Thyroid gland (tissue), 4 donors: Measurements from ENCODE around the gene ADAMTS2. TPM values are rescaled to one million over a fixed set of nuclear protein-coding genes. Genes with fewer than 3 reads are reported as not detected.

ENCODE experiments used
- DNase-seq, 2 donors: peaks; one replicate each; pipeline ENCODE4 v3.0.0-alpha.2; 2019
- H3K27ac ChIP-seq, 3 donors: fragments of 200-600 bp; sonication (generic); 1 replicate in 2 of 3; 2 replicates in 1 of 3; pipeline ENCODE4 v1.5.1; 2016 to 2019; ENCODE audit warnings: mild to moderate bottlenecking in 1 of 3, moderate library complexity in 1 of 3
- H3K27me3 ChIP-seq: fragments of 200-600 bp; sonication (generic); one replicate; pipeline ENCODE4 v1.5.1; 2019
- H3K36me3 ChIP-seq, 2 donors: fragments of 200-600 bp; sonication (generic); one replicate each; pipeline ENCODE4 v1.5.1; 2016 to 2019
- H3K4me1 ChIP-seq, 2 donors: fragments of 200-600 bp; sonication (generic); one replicate each; pipeline ENCODE4 v1.5.1; 2017 to 2019
- H3K4me3 ChIP-seq, 3 donors: fragments of 200-600 bp; sonication (generic); replicated peaks in 1 of 3; 1 replicate in 2 of 3; 2 replicates in 1 of 3; pipeline ENCODE4 v1.5.1; 2016; ENCODE audit warnings: mild to moderate bottlenecking in 1 of 3
- H3K9me3 ChIP-seq: fragments of 200-600 bp; sonication (generic); one replicate; pipeline ENCODE4 v1.5.1; 2017
- CTCF ChIP-seq, 6 experiments: fragments of 200-600 bp in 3 of 6; fragments of 450-650 bp in 3 of 6; sonication (generic) in 3 of 6; IDR thresholded peaks; one replicate each; pipeline ENCODE4 v1.5.1; 2016 to 2019; ENCODE audit warnings: antibody characterized with exemption in 6 of 6, mild to moderate bottlenecking in 2 of 6, inconsistent platforms in 1 of 6, moderate library complexity in 1 of 6
- POLR2A ChIP-seq, 2 donors: fragments of 450-650 bp; IDR thresholded peaks; one replicate each; pipeline ENCODE4 v1.6.1; 2017; ENCODE audit warnings: antibody characterized with exemption in 2 of 2, mild to moderate bottlenecking in 2 of 2, moderate library complexity in 1 of 2
- WGBS, 2 donors: methylation state at CpG; one replicate each; pipeline ENCODE4 v1.1.5; 2017; 5-methylcytosine and 5-hydroxymethylcytosine counted together
- intact Hi-C: fragments of 100-400 bp; cut with DNase I; formaldehyde crosslinking; loops from one replicate; pipeline ENCODE4 v1.15.1; 2023
- total RNA-seq, 4 donors: library from RNA; depleted of rRNA; stranded (reverse); fragments of >200 nt; gene quantifications; one replicate each; pipeline ENCODE4 v1.2.3, GENCODE V29; 2016

Gene ADAMTS2
- total RNA-seq, 4 donors from 2014 or later = 3.5 to 16.2 (median 7.3) TPM

DNA sequence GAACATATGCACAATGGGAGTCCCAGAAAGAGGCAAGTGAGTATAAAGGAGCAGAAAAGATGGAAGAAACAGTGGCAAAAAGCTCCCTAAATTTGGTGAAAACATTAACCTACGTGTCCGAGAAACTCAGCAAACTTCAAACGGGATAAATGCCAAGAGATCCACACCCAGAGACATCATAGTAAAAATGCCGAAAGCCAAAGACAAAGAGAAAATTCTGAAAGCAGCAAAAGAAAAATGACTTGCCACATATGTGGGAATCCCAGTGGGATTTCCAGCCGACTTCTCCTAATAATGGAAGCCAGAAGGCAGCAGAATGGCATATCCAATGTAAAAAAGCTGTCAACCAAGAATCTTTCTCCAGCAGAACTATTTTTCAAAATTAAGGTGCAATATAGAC is 101.2 kb downstream of the ADAMTS2 start:
- Histone ChIP-seq H3K9me3 (no peaks in the 10 kb centered on the region), H3K27ac (no peak overlapping the region), H3K4me3 (no peak overlapping the region), H3K4me1 (no peaks in the 10 kb centered on the region), H3K36me3 (no peaks in the 10 kb centered on the region), H3K27me3 (no peaks in the 10 kb centered on the region)
- DNase-seq = no peak
- WGBS, 2 donors = 62 to 81% methylated on average over 5 of the region's 5 CpGs
- TF ChIP-seq CTCF (IDR thresholded peaks at IDR 0.05) = no peak
- TF ChIP-seq POLR2A (IDR thresholded peaks at IDR 0.05) = no peak
- intact Hi-C loops = no loop called here

- Histone ChIP-seq H3K36me3 (no peaks in the 10 kb centered on the region), H3K4me1 (no peaks in the 10 kb centered on the region), H3K4me3 (no peak overlapping the region), H3K9me3 (no peaks in the 10 kb centered on the region), H3K27ac (no peak overlapping the region), H3K27me3 (no peaks in the 10 kb centered on the region)
- intact Hi-C loops = no loop called here
- TF ChIP-seq POLR2A (IDR thresholded peaks at IDR 0.05) = no peak
- no peak for TF ChIP-seq CTCF (IDR thresholded peaks at IDR 0.05)
- DNase-seq = no peak
- 42 to 55% methylated on average over 3 of the region's 3 CpGs for WGBS, 2 donors
Observed at GRCh38 chr5:179243333-179243732, 101.9 kb downstream of the ADAMTS2 start.

GRCh38 chr5:179242676-179243075 is 102.6 kb downstream of the ADAMTS2 start:
- Histone ChIP-seq H3K4me1 (no peaks in the 10 kb centered on the region), H3K27me3 (no peaks in the 10 kb centered on the region), H3K4me3 (no peak overlapping the region), H3K27ac (no peak overlapping the region), H3K9me3 (no peaks in the 10 kb centered on the region), H3K36me3 (no peaks in the 10 kb centered on the region)
- TF ChIP-seq POLR2A (IDR thresholded peaks at IDR 0.05) = no peak
- no peak for TF ChIP-seq CTCF (IDR thresholded peaks at IDR 0.05)
- intact Hi-C loops = no loop called here
- 72 to 77% methylated on average over 6 of the region's 6 CpGs for WGBS, 2 donors
- no peak for DNase-seq

GRCh38 chr5:179241764-179242370 is 103.4 kb downstream of the ADAMTS2 start:
- DNase-seq = no peak
- H3K27ac ChIP-seq = no peak overlapping the region
- no peak overlapping the region for H3K4me3 ChIP-seq
- 79 to 88% methylated on average over 11 of the region's 11 CpGs for WGBS, 2 donors
- TF ChIP-seq CTCF (IDR thresholded peaks at IDR 0.05) (no peak), POLR2A (IDR thresholded peaks at IDR 0.05) (no peak)
- no peaks in the 10 kb centered on the region for H3K4me1 ChIP-seq
- no peaks in the 10 kb centered on the region for H3K27me3 ChIP-seq
- intact Hi-C loops = no loop called here
- no peaks in the 10 kb centered on the region for H3K9me3 ChIP-seq
- no peaks in the 10 kb centered on the region for H3K36me3 ChIP-seq

DNA sequence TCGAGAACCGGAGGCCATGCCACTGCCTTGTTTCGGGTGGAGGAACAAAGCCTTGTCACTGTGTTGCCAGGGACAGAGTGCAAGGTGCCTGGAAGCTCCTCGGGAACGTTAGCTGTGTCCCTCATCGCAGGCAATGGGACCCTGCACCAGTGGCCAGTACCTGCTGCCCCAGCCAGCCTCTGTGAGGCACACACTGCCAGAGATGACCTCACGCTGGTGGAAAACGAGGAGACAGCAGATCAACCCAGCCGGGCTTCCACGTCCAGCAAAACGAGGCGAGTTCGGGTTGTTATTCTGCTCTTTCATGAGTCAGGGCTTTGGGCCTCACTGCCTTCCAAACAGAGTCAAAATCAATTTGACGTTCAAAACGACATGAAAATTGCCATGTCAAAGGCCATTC is 104.1 kb downstream of the ADAMTS2 start:
- no peak for TF ChIP-seq POLR2A (IDR thresholded peaks at IDR 0.05)
- no peak for TF ChIP-seq CTCF (IDR thresholded peaks at IDR 0.05)
- intact Hi-C loops = no loop called here
- no peak overlapping the region for H3K27ac ChIP-seq
- no peaks in the 10 kb centered on the region for H3K36me3 ChIP-seq
- H3K4me3 ChIP-seq = no peak overlapping the region
- DNase-seq = no peak
- 76 to 85% methylated on average over 15 of the region's 15 CpGs for WGBS, 2 donors
- no peaks in the 10 kb centered on the region for H3K9me3 ChIP-seq
- no peaks in the 10 kb centered on the region for H3K4me1 ChIP-seq
- H3K27me3 ChIP-seq = no peaks in the 10 kb centered on the region
